Natural killer cell (primary cell): ENCODE measurements around the gene ETNK1. TPM values are rescaled to one million over a fixed set of nuclear protein-coding genes. Genes with fewer than 3 reads are reported as not detected.

Experiments used
- ATAC-seq, 3 donors: fragments of 150-1000 bp in 2 of 3; fragments of 200-7000 bp in 1 of 3; cut with Tn5 transposase; 1 replicate in 1 of 3; 2 replicates in 2 of 3; pipeline ENCODE4 v1.10.0; 2021; ENCODE audit warnings: mild to moderate bottlenecking in 2 of 3, moderate library complexity in 2 of 3
- DNase-seq, 2 donors: peaks; one replicate each; pipeline versions ENCODE4 v3.0.0 to v3.0.0-alpha.2; 2013 to 2021; ENCODE audit warnings: mixed read lengths in 1 of 2
- H3K27ac ChIP-seq: one replicate; pipeline ENCODE4 v1.5.1; 2013; ENCODE audit warnings: mild to moderate bottlenecking, low read length
- H3K27me3 ChIP-seq: one replicate; pipeline ENCODE4 v1.6.1; 2013; ENCODE audit warnings: low read length; ENCODE audit not compliant: control insufficient read depth, insufficient read depth
- H3K36me3 ChIP-seq: one replicate; pipeline ENCODE4 v1.6.1; 2013; ENCODE audit warnings: low read length; ENCODE audit not compliant: control insufficient read depth, insufficient read depth
- H3K4me1 ChIP-seq: one replicate; pipeline ENCODE4 v1.6.1; 2013; ENCODE audit warnings: low read length; ENCODE audit not compliant: control insufficient read depth, insufficient read depth
- H3K4me3 ChIP-seq: one replicate; pipeline ENCODE4 v1.5.1; 2013; ENCODE audit warnings: low read length
- H3K9me3 ChIP-seq: one replicate; pipeline ENCODE4 v1.6.1; 2013; ENCODE audit warnings: low read length; ENCODE audit not compliant: control insufficient read depth, insufficient read depth
- H3K27ac Mint-ChIP-seq, 2 donors: one replicate each; pipeline ENCODE4 v1.8.0; 2022; ENCODE audit warnings: mild to moderate bottlenecking in 2 of 2, mixed read lengths in 2 of 2, moderate library complexity in 1 of 2
- H3K27me3 Mint-ChIP-seq, 2 donors: one replicate each; pipeline ENCODE4 v1.8.0; 2022; ENCODE audit warnings: low read depth in 2 of 2, mixed read lengths in 2 of 2
- H3K36me3 Mint-ChIP-seq: one replicate; pipeline ENCODE4 v1.8.0; 2022; ENCODE audit warnings: mixed read lengths
- H3K4me1 Mint-ChIP-seq, 2 donors: one replicate each; pipeline ENCODE4 v1.8.0; 2022; ENCODE audit warnings: mixed read lengths in 2 of 2
- H3K4me3 Mint-ChIP-seq: one replicate; pipeline ENCODE4 v1.8.0; 2022; ENCODE audit warnings: mild to moderate bottlenecking, moderate library complexity, mixed read lengths
- H3K9me3 Mint-ChIP-seq, 2 donors: one replicate each; pipeline ENCODE4 v1.8.0; 2022; ENCODE audit warnings: mixed read lengths in 2 of 2
- WGBS: methylation state at CpG from one replicate; pipeline ENCODE4 v1.1.7; 2013; ENCODE audit warnings: missing lambda C conversion rate; ENCODE audit not compliant: insufficient coverage; 5-methylcytosine and 5-hydroxymethylcytosine counted together
- intact Hi-C: fragments of 100-400 bp; cut with micrococcal nuclease; formaldehyde crosslinking; loops from one replicate; pipeline ENCODE4 v1.14.2; 2022
- total RNA-seq, 4 donors: library from RNA; stranded (reverse); fragments of 120-200 nt in 1 of 4; gene quantifications; one replicate each; pipeline versions ENCODE4 v1.2.3 to v1.2.4, GENCODE V29; 2013 to 2022
- TF ChIP-seq, protein P1 (sequence below): fragments of 200-600 bp; IDR thresholded peaks from one replicate; pipeline ENCODE4 v1.8.0; 2022; ENCODE audit warnings: antibody characterized with exemption

The ETNK1 gene
- total RNA-seq, 3 donors from 2014 or later (not counting 1 experiment from before 2014, with no cell fraction given), result 77.6 to 101 (median 85.2) TPM

DNA sequence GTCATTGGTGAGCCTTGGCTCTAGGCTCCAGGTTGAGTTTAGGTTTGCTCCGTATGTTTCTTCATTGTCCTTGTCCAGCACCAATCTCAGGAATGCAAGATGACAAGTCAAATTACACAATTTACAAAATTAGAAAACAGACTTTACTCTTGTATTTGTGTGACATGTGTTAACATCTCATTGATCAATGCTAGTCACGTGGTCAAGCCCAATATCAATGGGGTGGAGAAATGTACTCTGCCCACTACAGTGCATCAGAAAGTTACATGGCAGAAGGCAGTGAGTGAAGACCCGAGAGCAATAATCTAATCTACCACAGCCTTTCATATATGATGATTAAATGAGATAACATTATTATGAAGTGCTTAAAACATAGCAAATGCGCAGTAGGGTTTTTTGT, 94.8 kb downstream of the ETNK1 start:
- Mint-ChIP-seq H3K27me3 (peaks cover 20 to 29% of the 10 kb centered on the region in 2 donors), H3K36me3 (no peaks in the 10 kb centered on the region), H3K4me1 (no peaks in the 10 kb centered on the region), H3K27ac (no peak overlapping the region), H3K4me3 (no peak overlapping the region), H3K9me3 (no peaks in the 10 kb centered on the region)
- no peak for DNase-seq
- H3K4me1 ChIP-seq, result no peaks in the 10 kb centered on the region
- no peaks in the 10 kb centered on the region for H3K9me3 ChIP-seq
- ATAC-seq, result no peak
- WGBS, result 69% methylated on average over 1 of the region's 4 CpGs
- no peak overlapping the region for H3K27ac ChIP-seq
- no peaks in the 10 kb centered on the region for H3K27me3 ChIP-seq
- no peaks in the 10 kb centered on the region for H3K36me3 ChIP-seq
- TF ChIP-seq, protein P1, sequence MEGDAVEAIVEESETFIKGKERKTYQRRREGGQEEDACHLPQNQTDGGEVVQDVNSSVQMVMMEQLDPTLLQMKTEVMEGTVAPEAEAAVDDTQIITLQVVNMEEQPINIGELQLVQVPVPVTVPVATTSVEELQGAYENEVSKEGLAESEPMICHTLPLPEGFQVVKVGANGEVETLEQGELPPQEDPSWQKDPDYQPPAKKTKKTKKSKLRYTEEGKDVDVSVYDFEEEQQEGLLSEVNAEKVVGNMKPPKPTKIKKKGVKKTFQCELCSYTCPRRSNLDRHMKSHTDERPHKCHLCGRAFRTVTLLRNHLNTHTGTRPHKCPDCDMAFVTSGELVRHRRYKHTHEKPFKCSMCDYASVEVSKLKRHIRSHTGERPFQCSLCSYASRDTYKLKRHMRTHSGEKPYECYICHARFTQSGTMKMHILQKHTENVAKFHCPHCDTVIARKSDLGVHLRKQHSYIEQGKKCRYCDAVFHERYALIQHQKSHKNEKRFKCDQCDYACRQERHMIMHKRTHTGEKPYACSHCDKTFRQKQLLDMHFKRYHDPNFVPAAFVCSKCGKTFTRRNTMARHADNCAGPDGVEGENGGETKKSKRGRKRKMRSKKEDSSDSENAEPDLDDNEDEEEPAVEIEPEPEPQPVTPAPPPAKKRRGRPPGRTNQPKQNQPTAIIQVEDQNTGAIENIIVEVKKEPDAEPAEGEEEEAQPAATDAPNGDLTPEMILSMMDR, result no peak
- intact Hi-C loops, result no loop called here
- no peak overlapping the region for H3K4me3 ChIP-seq

DNA sequence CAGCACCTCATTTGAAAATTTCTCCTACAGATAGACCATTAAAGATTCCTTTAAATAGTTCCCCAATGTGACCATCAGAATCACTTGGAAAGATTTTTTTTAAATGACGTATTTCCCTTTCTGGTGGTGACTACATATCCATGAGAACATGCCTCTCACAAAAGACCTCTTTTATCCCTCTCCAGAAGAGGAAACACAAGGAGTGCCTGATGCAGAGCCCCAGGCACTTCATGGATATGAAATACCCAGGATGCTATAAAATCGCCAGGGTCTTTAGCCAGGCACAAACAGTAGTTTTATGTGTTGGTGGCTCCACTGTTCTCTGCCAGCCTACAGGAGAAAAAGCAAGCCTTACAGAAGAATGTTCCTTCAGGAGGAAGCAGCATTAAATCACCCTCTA, 97.1 kb downstream of the ETNK1 start:
- H3K4me1 Mint-ChIP-seq, result no peaks in the 10 kb centered on the region
- no peak overlapping the region for H3K27ac ChIP-seq

DNA sequence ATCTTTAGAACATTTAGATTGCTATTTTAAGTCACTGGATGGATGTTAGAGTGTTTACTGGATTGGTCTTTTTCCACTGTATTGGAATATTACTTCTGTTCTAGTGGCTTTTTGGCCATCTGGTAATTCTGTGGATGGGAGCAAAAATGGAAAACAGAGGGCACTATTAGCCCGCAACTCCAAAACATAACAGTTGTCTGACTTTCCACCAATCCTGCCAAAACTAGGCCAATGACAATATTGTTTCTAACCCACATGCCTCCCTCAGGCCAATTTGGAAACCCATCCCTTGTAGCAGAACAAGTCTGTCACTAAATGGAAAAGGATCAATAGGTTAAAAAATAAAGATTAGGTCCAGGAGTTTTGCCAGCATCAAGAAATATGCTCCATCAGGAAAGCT, 97.8 kb downstream of the ETNK1 start:
- H3K4me1 ChIP-seq, result no peaks in the 10 kb centered on the region
- no peaks in the 10 kb centered on the region for H3K9me3 Mint-ChIP-seq
- H3K27me3 Mint-ChIP-seq, result peaks cover 20 to 37% of the 10 kb centered on the region in 2 donors
- H3K27me3 ChIP-seq, result no peaks in the 10 kb centered on the region
- H3K27ac ChIP-seq, result no peak overlapping the region
- intact Hi-C loops, result no loop called here
- no peaks in the 10 kb centered on the region for H3K36me3 ChIP-seq
- no peak overlapping the region for H3K4me3 Mint-ChIP-seq
- H3K4me1 Mint-ChIP-seq, result no peaks in the 10 kb centered on the region
- no peak overlapping the region for H3K27ac Mint-ChIP-seq
- ATAC-seq (no peak), DNase-seq (no peak)
- no peak overlapping the region for H3K4me3 ChIP-seq
- H3K9me3 ChIP-seq, result no peaks in the 10 kb centered on the region
- TF ChIP-seq, protein P1, result no peak
- H3K36me3 Mint-ChIP-seq, result no peaks in the 10 kb centered on the region
- 100% methylated on average over 1 of the region's 1 CpG for WGBS

More for the DNA sequence above, 97.1 kb downstream of the ETNK1 start:
- no peaks in the 10 kb centered on the region for H3K4me1 ChIP-seq
- ATAC-seq, result no peak
- H3K9me3 ChIP-seq, result no peaks in the 10 kb centered on the region
- no peak overlapping the region for H3K4me3 ChIP-seq
- Mint-ChIP-seq H3K4me3 (no peak overlapping the region), H3K9me3 (no peaks in the 10 kb centered on the region), H3K36me3 (no peaks in the 10 kb centered on the region), H3K27me3 (peaks cover 20 to 37% of the 10 kb centered on the region in 2 donors), H3K27ac (no peak overlapping the region)
- no peaks in the 10 kb centered on the region for H3K36me3 ChIP-seq
- intact Hi-C loops, result no loop called here
- no peak for DNase-seq
- TF ChIP-seq, protein P1, result no peak
- 91% methylated on average over 2 of the region's 2 CpGs for WGBS
- no peaks in the 10 kb centered on the region for H3K27me3 ChIP-seq

DNA sequence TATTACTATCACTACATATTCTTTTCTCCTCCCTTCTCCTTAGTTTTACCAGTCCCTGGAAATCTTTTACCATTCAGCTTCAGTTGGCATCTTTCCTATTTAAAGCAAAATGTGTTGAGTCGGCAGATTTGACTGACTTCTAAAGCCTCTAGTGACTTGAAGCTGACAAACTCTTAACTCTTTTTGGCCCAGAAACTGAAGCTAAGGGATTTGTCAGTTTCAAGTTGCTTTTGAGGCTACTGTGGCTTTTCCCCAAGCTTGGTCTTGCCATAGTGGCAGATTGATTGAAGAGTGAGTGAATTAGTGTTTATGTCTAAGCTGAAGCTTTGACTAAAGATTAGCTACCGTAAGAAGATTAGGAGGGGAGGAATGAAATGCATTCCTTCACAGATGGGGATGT, 104.0 kb downstream of the ETNK1 start:
- intact Hi-C loops, result no loop called here

More for the DNA sequence above, 104.0 kb downstream of the ETNK1 start:
- Histone ChIP-seq H3K27ac (no peak overlapping the region), H3K4me3 (no peak overlapping the region), H3K9me3 (no peaks in the 10 kb centered on the region), H3K4me1 (no peaks in the 10 kb centered on the region), H3K36me3 (no peaks in the 10 kb centered on the region), H3K27me3 (no peaks in the 10 kb centered on the region)
- DNase-seq (no peak), ATAC-seq (no peak)
- WGBS, result 88% methylated on average over 2 of the region's 2 CpGs
- TF ChIP-seq, protein P1, result no peak
- Mint-ChIP-seq H3K27me3 (peaks cover 10 to 26% of the 10 kb centered on the region in 2 donors), H3K4me1 (no peaks in the 10 kb centered on the region), H3K4me3 (no peak overlapping the region), H3K27ac (no peak overlapping the region), H3K36me3 (no peaks in the 10 kb centered on the region), H3K9me3 (no peaks in the 10 kb centered on the region)
